TTC549 (cell line): ENCODE results near the gene C10orf90.

Experiments used
- FAIRE-seq: peaks from 2 replicates; lab custom pipeline; 2012; peaks lifted over from hg19 to GRCh38; lab: Jason Lieb, UNC

The C10orf90 gene

GRCh38 chr10:126459032-126459831 is 211.3 kb downstream of the C10orf90 start:
- no peak for FAIRE-seq

DNA sequence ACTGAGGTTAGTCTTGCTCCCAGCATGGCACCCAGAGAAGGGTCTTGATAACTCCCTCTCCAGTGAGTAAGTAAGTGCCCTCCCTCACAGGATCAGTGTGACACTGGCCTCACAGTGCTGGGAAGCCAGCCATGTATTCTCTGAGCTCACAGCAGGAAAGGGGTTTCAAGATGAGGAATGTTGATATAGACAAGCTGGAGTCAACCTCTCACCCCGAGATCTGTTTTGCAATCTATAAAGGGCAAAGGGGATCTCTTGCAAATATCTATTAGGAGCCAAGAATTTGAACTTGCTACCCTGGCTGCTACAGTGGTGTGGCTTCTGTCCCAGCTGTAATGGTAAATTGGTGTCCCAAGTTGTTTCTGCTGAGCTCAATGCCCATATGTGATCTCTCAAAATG is 212.0 kb downstream of the C10orf90 start:
- FAIRE-seq = no peak

GRCh38 chr10:126456632-126457031 is 213.9 kb downstream of the C10orf90 start:
- no peak for FAIRE-seq

DNA sequence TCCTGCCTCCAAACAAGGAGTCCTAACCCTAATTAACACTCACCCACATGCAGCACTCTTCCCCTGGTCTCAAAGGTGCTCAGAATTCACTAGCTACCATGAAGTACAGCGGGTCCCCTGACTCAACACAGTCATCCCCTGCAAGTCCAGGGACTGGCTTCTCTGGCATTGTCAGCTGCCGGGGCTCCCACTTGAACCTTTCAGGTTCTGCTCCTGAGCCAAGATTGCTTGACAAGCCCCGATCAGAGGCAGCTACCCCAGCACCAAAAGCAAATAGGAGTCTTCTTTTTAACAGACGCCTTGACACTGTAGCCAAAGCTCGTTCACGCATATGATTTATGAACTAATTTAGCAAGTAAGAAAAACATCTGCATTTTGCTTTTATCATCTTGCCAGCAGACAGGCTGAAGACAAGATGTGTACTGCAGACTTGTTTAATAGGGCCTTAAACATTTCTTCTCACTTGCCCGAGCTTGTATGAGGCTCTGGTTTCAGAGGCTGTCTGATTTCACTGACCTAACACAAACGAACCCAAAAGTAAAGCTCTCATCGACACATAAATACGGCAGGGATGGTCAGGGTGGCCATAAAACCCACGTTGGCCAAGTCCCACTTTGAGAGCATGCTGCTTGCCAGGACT is 214.6 kb downstream of the C10orf90 start:
- no peak for FAIRE-seq

- FAIRE-seq = no peak
Observed at GRCh38 chr10:126455036-126455765, 215.3 kb downstream of the C10orf90 start.

- FAIRE-seq = no peak
Observed at GRCh38 chr10:126454045-126454751, 216.3 kb downstream of the C10orf90 start.

DNA sequence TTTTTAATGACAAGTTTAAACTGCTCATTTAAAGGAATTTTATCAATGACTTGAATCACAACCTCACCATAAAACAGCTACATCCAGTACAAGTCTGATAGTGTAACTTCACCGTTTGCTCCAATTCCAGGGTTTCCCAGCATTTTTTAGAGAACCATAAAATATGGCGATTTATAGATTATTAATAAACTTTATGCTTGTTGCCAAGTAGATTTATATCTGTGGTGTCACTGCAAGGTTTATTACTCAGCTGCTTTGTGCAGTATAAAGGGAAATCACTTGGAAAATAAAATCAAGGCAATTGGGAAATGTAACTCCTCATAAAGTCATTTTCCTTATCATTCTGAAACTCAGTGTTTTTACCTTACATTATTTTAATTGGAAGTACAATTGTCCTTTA is 218.2 kb downstream of the C10orf90 start:
- no peak for FAIRE-seq

GRCh38 chr10:126448091-126448490 is 222.4 kb downstream of the C10orf90 start:
- FAIRE-seq = no peak

DNA sequence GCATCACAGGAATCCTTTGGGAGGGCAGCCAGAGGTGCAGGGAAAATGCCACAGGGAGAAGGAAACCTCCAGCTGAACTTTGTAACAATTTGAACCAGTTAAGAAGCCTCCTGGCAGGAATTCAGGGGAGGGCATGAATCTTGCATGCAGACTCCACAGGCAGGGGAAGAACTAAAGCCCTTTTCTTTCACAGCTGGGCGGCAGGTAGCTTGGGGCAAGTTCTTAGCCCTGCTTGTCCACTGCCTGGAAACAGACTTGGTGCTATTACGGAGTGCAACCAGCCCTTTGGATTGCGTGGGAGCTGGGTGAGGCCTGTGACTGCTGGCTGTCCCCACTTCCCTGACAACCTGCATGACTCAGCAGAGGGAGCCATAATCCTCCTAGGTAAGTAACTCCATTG is 230.6 kb downstream of the C10orf90 start:
- FAIRE-seq = no peak

DNA sequence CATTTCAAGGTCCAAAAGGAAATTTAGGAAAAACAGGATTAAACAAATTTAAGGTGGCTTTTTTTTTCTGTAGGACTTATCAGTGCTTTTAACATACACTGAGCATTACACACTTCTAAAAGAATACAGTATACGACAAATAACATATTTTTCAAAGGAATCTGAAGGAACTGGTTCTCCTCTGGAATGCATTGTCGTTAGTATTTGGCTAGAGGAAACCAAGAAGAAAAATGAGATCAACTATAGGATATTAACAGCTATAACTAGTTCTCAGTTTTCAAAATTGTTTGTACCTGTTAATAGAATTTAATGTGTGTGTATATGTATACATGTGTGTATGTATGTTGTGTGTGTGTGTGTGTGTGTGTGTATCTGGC is 232.1 kb downstream of the C10orf90 start:
- no peak for FAIRE-seq

- FAIRE-seq = no peak
Observed at GRCh38 chr10:126437635-126438406, 232.7 kb downstream of the C10orf90 start.

DNA sequence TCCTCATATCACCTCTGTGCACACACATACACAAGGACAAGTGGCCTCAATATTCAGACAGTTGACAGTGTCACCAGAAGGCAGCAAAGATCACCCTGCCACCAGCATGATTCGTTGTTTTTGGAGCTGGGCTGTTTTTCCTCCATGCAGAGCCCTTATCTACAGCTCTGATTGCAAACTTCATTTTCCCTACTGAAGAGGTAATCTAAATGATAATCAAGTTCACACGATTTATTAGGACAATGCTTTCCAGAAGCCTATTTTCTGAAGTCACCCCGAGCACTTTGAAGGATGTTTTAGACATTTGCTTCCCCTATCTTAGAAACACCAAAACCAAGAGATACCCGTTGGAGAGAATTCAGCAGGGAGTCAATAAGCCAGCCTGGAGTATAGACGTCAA is 236.3 kb downstream of the C10orf90 start:
- FAIRE-seq = no peak

DNA sequence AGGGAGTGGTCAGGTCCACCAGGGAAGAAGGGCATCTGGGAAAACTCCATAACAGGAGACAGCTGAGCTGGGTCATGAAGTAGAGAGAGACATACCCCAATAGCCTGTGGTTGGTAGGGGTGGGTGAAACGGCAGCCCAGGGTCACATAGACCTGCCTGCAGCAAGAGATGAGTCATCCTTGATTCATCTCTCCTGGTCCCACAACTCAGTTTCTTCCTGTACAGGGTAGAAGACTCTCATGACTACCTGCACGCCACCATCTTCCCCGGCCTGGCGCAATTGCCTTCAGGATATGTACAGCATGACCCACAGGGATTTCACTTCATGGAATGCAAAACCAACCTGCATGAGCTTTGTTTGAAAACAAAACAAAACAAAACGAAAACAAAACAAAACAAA is 237.1 kb downstream of the C10orf90 start:
- no peak for FAIRE-seq

DNA sequence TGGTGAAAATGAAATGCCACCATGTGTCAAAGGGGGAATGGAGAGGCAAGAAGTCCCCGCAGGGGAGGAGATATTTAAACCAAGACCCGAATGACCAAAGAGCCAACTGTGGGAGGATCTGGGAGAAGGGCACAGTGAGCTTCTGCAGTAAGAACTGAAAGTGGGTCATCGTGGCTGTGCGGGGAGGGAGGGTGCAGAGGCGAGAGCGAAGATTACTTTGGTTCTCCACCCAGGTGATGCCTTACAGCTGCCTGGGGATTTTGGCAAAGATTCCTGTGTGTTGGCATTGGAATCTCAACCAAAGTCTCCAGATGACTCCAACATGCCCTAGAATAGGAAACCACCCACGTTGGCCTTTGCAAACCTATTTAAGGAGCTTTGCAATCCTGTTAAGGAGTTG is 238.0 kb downstream of the C10orf90 start:
- no peak for FAIRE-seq

DNA sequence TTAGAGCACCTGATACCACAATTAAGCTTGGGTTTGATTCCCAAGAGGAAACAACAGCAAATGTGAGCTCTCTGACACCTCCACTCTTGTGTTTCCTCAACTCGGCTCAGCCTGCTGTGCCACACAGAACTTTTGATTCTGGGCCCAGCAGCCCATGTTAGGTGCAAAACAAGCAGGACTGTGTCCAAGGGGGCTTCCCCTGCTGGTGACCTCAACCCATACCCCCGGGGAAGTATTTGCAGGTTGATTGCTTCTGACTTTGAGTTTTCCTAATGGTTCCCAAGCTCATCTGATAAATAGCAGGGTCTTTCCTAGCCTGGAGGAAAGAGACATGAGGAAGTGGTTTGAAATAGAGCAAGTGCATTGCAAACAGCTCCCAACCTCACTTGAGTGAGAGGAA is 238.7 kb downstream of the C10orf90 start:
- FAIRE-seq = no peak

GRCh38 chr10:126430512-126430911 is 240.0 kb downstream of the C10orf90 start:
- no peak for FAIRE-seq

GRCh38 chr10:126429275-126429674 is 241.2 kb downstream of the C10orf90 start:
- no peak for FAIRE-seq

- FAIRE-seq = no peak
Observed at GRCh38 chr10:126425489-126426065, 244.9 kb downstream of the C10orf90 start.

- no peak for FAIRE-seq
Observed at GRCh38 chr10:126425032-126425431, 245.5 kb downstream of the C10orf90 start.

DNA sequence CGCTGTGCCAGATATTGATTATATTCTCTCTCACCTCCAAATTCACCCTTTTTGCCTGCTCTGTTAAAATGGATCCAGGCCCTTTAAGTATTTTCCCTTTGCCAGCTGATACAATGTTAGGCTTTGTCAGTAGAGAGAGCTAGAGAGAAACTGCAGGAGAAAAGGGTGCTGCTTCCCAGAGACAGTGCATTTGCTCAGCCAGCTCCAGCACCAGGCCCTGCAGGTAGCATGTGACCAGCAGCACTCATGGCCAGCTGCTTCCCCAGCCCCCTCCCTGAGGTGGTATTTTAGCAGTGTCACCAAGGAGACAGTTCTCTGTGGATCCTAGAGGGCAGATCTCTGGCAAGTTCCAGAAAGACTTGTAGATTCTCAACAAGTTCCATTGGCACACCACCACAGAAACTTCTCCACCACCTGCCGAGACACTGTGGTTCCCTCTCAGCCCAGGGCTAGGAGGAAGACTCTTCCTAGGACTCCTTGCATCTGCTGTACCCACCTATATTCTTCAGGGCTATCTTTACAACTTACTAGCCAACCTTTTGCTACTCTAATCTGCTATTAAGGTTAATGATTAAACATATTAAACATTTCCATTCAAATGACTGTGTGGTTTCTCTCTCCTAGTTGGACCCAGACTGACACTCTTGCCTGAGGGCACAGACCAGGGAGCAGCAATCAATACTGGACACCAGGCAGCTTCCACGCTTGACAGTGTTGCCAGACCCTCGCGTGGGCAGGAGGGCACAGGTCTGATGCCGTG is 246.6 kb downstream of the C10orf90 start:
- FAIRE-seq = no peak

- no peak for FAIRE-seq
Observed at GRCh38 chr10:126422567-126422966, 247.9 kb downstream of the C10orf90 start.
